ENCODE data around the gene TPPP3.

GRCh38 chr16:67403976-67404555 is 10.8 kb upstream of the TPPP3 start:
- TF ChIP-seq CTCF (IDR thresholded peaks at IDR 0.05) (no peak), POLR2A (IDR thresholded peaks at IDR 0.05) (no peak)

All from lower leg skin (tissue), 3 donors.